NT2/D1 (cell line): ENCODE results near the gene METTL26.

ENCODE experiments used
- DNase-seq: peaks from one replicate; pipeline ENCODE4 v3.0.0-alpha.2; 2011; ENCODE audit warnings: low read depth, low spot score
- H3K27me3 ChIP-seq: 2 replicates; pipeline ENCODE4 v1.6.0; 2011; ENCODE audit warnings: mild to moderate bottlenecking; ENCODE audit not compliant: insufficient read length, insufficient read depth
- H3K36me3 ChIP-seq: 2 replicates; pipeline ENCODE4 v1.6.1; 2011; ENCODE audit warnings: mild to moderate bottlenecking, low read length, mixed read lengths; ENCODE audit not compliant: insufficient read depth, insufficient read length
- H3K4me1 ChIP-seq: 2 replicates; pipeline ENCODE4 v1.5.1; 2011; ENCODE audit not compliant: insufficient read depth, insufficient read length
- H3K4me3 ChIP-seq: 2 replicates; pipeline ENCODE4 v1.5.1; 2011; ENCODE audit warnings: low read depth; ENCODE audit not compliant: insufficient read length
- H3K9ac ChIP-seq: 2 replicates; pipeline ENCODE4 v1.6.0; 2011; ENCODE audit warnings: low read depth; ENCODE audit not compliant: insufficient read length
- H3K9me3 ChIP-seq: 2 replicates; pipeline ENCODE4 v1.5.1; 2011; ENCODE audit warnings: mild to moderate bottlenecking, low read length; ENCODE audit not compliant: insufficient read depth
- SUZ12 ChIP-seq: IDR thresholded peaks from 2 replicates; pipeline ENCODE4 v1.6.1; 2011; ENCODE audit not compliant: insufficient read length, insufficient read depth; ENCODE audit errors: extremely low read depth
- YY1 ChIP-seq: IDR thresholded peaks from 2 replicates; pipeline ENCODE4 v1.6.1; 2011; ENCODE audit not compliant: insufficient read length, insufficient read depth
- ZNF274 ChIP-seq: IDR thresholded peaks from 2 replicates; pipeline ENCODE4 v1.6.1; 2011; ENCODE audit warnings: mild to moderate bottlenecking, low read depth, low read length

METTL26 gene

GRCh38 chr16:629185-629832 is 6.8 kb downstream of the METTL26 start:
- H3K4me1 ChIP-seq: peaks cover 58% of the 10 kb centered on the region
- no peaks in the 10 kb centered on the region for H3K27me3 ChIP-seq
- TF ChIP-seq SUZ12 (no peak), YY1 (no peak)
- H3K4me3 ChIP-seq: no peak overlapping the region
- H3K9me3 ChIP-seq: no peaks in the 10 kb centered on the region
- peaks cover 51% of the 10 kb centered on the region for H3K36me3 ChIP-seq
- DNase-seq: no peak
- peak overlapping the region; percentile 44 for H3K9ac ChIP-seq

DNA sequence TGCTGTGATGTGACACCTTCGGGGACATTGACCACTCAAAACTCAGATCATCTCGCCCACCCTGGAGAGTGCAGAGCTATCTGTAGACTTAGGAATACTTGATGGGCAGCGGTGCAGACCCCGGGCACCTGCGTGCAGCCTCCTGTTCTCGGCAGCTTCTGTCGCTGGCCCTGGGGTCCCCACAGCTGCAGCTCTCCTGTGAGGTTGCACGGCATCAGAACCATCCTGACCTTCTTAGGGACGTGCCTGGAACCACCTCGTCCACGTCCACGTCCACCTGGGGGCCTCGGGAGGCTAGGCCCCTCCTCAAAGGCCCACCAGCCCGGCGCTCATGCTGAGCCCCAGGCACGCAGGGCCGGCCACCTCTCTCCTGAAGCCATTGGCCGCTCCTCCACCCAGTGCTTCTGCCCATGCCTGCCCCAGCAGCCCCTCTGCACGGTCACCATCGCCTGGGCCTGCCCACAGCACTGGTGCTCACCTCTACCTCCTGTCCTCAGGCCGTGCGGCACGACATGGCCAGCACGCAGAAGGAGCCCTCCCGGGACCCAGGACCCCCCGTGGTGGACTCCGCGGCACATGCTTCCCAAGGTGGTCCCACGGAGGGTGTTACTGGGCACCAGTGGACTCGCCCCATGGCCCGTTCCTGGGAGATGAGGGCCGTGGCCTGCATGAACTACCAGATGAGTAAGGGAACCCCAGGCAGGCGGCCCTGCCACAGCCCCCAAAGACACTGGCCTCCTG is 7.6 kb downstream of the METTL26 start:
- Histone ChIP-seq H3K27me3 (no peaks in the 10 kb centered on the region), H3K36me3 (peaks cover 43% of the 10 kb centered on the region), H3K9ac (peak overlapping the region; percentile 39), H3K4me1 (peaks cover 63% of the 10 kb centered on the region), H3K9me3 (no peaks in the 10 kb centered on the region), H3K4me3 (no peak overlapping the region)
- DNase-seq: no peak
- no peak for TF ChIP-seq SUZ12
- no peak for TF ChIP-seq YY1
- TF ChIP-seq ZNF274: no peak

- no peaks in the 10 kb centered on the region for H3K27me3 ChIP-seq
- H3K9ac ChIP-seq: no peak overlapping the region
- peaks cover 64% of the 10 kb centered on the region for H3K4me1 ChIP-seq
- H3K36me3 ChIP-seq: peaks cover 34% of the 10 kb centered on the region
- no peaks in the 10 kb centered on the region for H3K9me3 ChIP-seq
- TF ChIP-seq YY1 (no peak), ZNF274 (no peak)
- DNase-seq: no peak
- no peak overlapping the region for H3K4me3 ChIP-seq
Measured at GRCh38 chr16:627454-628239, 8.5 kb downstream of the METTL26 start.

GRCh38 chr16:626787-627453 is 9.2 kb downstream of the METTL26 start:
- DNase-seq: no peak
- Histone ChIP-seq H3K27me3 (no peaks in the 10 kb centered on the region), H3K4me3 (no peak overlapping the region), H3K9ac (peak overlapping the region; percentile 46), H3K4me1 (peaks cover 66% of the 10 kb centered on the region), H3K9me3 (no peaks in the 10 kb centered on the region), H3K36me3 (peaks cover 27% of the 10 kb centered on the region)
- TF ChIP-seq YY1 (no peak), ZNF274 (no peak), SUZ12 (no peak)

- TF ChIP-seq YY1 (no peak), SUZ12 (no peak), ZNF274 (no peak)
- Histone ChIP-seq H3K27me3 (no peaks in the 10 kb centered on the region), H3K36me3 (peaks cover 27% of the 10 kb centered on the region), H3K4me1 (peaks cover 69% of the 10 kb centered on the region), H3K9ac (peak overlapping the region; percentile 11), H3K9me3 (no peaks in the 10 kb centered on the region), H3K4me3 (no peak overlapping the region)
- no peak for DNase-seq
Measured at GRCh38 chr16:625977-626765, 9.9 kb downstream of the METTL26 start.

DNA sequence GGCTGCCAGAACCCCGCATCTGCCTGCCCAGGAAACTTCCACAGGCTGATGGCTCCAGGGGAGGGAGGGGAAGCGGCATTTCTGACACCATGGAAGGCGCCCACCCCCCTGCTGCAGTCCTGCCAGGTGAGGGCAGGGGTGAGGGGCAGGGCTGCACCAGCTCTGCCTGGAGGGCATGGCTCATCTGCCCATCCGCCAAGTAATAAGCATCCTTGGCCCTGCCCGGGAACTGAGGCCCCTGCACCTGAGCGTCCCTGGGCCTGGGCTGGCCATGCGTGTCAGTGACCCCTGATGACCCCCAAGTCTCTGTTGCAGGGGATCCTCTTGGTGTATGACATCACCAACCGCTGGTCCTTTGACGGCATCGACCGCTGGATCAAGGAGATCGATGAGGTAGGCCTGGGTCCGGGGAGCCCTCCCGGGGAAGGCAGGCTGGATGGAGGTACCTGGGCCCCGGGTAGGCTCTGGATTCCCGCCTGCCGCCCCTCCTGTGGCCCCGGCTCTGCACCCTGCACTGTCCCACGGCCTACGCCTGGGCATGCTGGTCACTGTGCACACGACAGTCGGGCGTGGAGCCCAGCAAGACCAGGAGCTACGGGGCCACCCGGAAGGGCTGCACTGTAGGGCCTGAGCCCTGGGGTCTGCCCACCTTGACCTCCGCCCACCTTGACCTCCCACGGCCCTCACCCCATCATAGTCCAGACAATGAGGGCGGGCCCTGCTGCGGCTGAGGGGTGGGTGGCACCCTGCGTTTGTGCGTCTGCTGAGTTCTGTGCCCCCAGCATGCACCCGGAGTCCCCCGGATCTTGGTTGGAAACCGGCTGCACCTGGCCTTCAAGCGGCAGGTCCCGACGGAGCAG is 10.8 kb downstream of the METTL26 start:
- H3K4me3 ChIP-seq: no peak overlapping the region
- TF ChIP-seq ZNF274: no peak
- no peak for TF ChIP-seq SUZ12
- H3K4me1 ChIP-seq: peaks cover 63% of the 10 kb centered on the region
- H3K9ac ChIP-seq: peak overlapping the region; percentile 22
- no peaks in the 10 kb centered on the region for H3K27me3 ChIP-seq
- H3K9me3 ChIP-seq: no peaks in the 10 kb centered on the region
- no peak for DNase-seq
- peaks cover 27% of the 10 kb centered on the region for H3K36me3 ChIP-seq
